HL-60/S4 (cell line): ENCODE results near the gene FAM170B.

ENCODE experiments used
- in situ Hi-C: fragments of 300-500 bp; cut with MboI; formaldehyde crosslinking; loops from 2 replicates; pipeline ENCODE4 v1.14.3; 2022; ENCODE audit warnings: low sequenced_read_pairs

Gene FAM170B

DNA sequence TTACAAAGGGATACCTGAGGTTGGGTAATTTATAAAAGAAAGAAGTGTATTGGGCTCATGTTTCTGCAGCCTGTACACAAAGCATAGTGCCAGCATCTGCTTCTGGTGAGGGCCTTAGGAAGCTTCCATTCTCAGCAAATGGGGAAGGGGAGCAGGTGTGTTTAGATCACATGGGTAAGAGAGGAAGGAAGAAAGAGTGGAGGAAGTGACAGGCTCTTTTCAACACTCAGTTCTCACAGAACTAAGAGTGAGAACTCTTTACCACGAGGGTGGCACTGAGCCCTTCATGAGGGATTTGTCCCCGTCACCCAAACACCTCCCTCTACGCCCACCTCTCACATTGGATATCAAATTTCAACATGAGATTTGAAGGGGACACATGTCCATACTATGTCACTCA, 506 bp upstream of the FAM170B start:
- in situ Hi-C loops: no loop called here

DNA sequence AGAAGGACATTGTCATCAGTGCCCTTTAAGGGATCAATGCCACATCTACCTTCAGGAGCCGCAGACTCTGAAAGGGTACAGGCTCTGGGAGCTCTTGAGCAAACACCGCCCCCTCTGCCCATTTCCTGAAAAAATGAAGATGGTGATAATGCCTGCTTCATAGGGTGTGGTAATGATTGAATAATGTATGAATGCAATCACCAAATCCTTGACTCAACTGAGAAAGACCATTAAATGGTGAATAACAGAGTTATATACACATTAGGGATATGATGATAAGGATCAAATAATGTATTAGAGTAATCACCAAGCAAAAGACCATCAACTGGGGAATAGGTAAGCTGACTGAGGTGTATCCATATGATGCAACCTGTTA, 1.5 kb downstream of the FAM170B start:
- in situ Hi-C loops: no loop called here

DNA sequence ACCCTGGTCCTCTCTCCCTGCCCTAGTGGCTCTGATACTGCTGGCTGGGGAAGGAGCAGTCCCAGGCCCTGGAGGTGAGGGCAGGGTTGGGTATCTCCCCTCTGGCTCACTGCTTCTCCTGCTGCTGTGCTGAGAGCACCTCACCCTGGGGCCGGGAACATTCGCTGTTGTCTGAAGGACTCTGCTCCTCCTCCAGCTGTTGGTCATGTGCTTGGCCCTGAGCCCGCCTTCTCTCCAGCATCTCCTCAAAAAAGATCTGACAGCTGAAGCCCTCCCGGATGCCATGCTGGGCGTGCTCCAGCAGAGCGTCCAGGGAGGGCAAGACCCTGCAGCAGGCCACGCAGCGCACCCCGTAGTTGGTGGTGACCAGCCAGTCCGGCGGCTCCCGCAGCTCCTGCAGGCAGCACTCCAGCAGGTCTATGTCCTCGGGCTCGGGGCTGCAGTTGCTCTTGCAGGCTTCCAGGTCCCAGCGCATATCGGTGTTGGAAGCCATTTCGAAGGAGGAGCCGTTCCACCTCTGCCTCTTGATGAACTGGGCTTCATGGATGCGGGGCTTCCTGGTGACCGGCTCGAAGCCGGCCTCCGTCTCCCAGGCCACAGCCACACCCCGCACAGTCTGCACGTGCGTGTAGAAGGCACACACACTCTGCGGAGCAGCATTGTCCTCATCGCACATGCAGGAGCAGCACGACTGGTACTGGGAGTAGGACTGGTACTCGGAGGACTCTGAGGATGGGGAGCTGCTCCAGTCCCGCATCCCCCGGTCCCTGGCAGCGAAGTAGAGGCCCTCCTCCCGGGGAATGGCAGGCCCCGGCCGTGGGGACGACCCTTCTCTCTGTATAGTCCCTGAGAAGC, 2.1 kb downstream of the FAM170B start:
- in situ Hi-C loops: no loop called here

DNA sequence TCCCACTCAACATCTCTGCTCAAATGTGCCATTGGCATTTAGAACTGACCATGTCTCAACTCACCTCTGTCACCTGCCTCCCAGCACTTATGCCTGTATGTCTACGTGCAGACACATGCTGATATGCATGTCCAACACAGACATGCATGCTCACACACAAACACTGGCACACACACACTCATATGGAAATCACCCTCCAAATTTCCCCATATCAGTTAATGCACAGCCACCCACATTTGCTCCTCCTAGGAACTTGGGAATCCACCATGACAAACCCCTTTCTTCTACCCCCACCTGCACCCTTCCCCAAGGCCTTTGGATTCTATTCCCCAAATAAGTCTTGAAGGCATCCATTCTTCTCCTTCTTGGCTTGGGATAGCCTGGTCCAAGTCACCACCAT, 4.4 kb downstream of the FAM170B start:
- in situ Hi-C loops: no loop called here

DNA sequence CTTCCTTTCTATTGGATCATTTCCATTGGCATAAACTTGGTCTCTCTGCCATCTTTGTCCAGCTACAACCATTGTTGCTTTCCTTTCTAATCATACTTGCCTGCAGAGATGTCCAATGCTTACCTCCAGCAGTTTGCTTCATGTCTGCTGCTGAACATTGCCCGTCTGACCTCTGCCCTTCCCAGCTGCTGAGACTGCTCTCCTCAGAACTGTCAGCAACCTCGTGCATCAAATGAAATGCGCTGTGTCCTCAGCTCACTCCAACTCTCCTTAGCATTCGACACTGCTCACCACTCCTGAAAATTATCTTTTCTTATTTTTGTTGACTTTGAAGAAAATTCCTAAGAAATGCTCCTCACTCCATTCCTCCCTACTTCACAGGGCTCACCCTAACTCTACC, 5.0 kb downstream of the FAM170B start:
- in situ Hi-C loops: no loop called here

DNA sequence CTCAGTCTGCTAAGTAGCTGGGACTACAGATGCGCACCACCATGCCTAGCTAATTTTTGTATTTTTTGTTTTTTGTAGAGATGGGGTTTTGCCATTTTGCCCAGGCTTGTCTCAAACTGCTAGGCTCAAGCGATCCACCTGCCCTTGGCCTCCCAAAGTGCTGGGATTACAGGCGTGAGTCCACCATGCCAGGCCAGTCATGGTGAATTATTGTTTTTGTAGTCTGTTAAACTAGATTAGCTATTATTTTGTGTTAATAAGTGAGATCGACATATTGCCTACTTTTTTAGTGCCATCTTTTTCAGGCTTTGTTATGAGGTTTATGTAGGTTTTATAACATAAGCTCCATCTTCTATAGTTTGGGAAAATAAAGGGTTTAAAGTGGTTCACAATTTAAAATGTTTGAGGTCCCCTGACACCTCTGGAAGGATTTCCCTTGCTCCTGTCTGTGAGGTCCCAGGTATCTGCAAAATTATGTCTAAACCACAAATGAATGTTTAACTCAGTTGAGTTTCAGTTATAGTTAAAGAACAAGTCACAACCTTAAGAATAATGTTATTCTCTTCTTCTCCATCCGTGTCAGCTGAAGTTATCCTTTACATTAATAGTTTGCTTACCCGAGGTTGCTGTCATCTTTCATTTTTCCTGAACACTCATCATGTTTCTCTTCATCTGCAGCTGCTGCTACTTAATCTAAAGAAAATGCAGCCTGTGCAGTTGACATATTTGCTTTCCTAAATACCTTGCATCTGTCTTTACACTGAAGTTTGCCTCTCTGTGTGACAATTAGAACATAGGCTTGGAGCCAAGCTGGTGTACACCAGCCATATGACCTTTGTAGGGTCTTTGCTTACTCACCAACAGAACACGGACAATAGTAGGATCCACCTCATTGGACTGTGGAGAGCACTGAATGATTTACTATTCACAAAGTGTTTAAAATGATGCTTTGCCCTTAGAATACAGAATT, 9.6 kb downstream of the FAM170B start:
- in situ Hi-C loops: no loop called here

DNA sequence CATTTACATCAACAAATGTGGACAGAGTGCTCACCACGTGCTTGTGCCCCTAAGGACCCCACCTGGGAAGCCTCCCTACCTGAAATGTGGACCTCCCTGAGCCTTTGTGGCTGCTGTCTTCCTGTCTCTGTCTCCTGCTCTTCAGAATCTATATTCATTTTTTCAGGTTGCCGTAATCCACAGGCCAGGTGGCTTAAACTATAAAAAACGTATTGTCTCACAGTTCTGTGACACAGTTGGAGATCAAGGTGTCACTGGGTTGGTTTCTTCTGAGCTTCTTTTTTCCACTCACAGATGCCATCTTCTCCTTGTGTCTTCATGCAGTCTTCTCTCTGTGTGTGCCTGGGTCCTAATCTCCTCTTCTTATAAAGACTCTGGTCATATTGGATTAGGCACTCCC, 12.9 kb downstream of the FAM170B start:
- in situ Hi-C loops: no loop called here

DNA sequence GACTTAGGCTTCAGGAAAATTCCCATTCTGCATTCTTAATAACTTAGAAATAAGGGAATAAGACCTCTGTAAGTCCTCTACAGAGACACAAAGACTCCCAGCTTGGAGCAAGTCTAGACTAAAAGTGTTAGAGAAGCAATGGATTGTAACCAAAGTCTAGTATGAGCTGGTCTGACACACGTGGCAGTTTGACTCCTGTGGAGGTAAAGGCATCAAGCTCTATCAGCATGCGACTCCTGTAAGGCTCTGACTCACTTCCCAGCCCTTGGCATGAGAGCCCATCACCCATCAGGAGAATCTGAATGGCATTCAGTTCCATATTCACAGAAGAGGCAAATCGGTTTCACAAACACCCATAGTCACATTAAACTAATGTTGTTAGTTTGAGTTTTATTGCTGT, 14.1 kb downstream of the FAM170B start:
- in situ Hi-C loops: no loop called here

DNA sequence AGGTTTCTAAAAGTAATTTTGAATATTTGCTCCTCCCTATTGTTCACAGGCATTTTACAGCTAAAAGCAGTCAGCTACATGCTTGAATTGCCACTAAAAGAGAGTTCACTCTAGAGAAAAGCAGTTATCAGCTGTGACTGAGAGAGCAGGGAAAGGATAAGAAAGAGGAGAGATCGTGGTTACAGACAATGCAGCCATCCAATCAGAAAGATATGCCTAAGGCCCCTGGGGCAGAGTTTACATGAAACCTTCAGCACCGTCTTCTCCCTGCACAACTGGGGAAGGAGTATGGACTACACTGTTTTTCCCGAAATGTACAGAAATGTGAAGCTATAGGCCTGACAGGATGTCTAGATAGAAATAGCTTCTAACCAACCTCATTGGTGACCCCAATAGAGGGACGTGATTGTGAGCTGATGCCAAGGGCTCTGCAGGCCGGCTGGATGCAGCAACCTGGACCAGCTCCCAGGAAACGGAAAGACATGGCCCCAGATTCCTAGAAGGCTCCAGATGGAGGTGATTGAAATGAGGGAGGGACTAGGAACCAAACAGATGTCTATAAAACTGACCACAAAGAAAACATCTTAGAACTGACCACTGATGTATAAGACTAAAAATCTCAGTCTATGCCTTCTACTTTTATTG, 15.3 kb downstream of the FAM170B start:
- in situ Hi-C loops: no loop called here

DNA sequence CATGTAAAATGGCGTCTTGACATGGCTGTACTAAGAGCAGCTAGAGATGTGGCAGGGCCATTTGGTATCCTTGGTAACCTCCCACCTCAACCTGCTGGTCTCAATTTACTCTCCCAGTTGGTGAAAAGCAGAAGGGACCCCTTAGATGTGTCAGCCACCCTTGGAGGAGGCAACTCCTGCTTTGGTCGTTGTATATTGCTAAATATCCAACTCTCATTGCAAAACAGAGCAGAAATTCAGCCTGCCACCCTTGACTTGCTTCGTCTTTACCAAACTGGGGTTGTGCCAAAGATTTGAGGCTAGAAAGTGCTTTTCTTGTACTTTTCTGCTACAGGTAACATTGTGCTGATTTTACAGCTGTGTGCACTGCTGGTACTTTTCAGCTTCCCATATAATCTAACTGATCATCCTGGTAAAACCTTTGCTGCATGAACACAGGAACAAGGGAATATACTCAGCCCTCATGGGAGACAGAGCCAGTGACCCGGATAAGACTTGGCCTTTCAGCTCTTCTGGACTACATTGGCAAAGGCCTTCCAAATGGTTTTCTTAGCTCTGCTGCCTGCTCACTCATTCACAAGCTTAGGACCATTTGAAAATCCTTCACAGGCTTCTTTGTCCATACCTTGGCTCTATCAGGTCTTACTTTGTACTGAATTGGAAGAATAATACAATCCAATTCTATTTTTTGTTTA, 16.3 kb downstream of the FAM170B start:
- in situ Hi-C loops: no loop called here

DNA sequence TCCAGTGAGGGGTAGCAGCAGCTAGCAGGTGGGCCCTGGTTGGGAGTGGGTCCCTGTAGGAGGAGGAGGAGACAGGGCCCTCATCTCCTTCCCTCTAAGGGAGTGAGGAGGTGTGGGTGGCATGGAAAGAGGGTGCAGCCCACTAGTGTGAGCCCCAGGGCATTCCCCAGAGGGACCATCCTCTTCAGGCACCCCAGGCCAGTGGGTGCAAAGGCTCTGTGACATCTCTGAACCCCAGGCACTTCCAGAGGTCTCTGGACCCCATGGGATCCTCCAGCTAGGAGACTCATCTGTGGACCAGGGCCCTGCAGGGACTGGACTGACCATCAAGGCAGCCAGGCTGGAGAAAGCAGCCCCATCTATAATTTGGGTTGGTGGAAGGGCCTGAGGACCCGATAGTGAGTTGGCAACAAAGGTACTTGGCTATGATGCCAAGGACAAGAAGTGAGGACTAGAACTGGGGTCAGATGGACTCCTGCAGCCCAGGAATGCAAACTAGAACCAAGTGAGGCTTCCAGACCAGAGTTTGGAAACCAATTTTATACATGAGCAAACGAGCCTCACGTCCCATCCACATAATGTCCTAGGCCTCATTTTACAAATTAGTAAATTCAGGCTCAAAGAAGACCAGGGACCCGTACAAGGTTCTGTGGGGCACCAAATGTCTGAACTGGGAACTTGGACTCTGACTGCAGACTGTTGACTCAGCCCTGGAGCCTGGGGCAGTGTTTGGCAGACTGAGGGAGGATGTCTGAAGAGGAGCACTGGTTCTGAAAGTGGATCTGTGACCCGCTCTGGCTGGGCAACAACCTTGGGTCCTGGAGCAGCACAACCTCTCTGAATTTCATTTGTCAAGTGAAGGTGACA, 17.1 kb downstream of the FAM170B start:
- in situ Hi-C loops: no loop called here

DNA sequence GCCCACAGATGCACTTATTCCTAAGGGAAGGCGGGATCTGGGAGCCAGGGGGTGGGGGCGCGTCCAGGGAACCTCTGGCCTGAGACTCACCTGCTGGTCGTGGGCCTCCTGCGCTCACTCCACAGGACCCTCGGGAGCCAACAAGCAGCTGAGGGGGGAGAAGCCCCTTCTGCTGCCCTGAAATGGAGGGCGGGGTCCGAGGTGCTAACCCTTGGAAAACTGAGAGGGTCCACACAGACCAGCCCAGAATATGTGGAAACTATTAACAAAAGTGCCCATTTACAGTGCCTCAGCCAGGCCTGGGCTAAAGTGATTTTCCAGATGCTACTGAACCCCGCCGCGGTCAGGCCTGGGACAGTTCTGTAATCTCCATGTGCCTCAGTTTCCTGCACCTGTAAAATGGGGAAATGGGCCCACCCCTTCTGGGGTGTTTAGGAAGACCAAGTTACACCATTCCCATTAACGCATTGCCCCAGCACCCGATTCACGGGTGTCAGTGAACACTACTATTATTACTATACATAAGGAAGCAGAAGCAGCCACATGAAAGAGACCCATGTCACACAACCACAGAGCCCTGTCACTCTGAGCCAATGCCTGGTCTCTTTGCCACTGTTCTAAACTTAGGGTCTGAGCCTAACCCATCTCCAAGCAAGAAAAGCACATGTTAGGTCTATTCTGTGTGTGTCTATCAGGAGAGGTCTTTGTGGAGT, 17.9 kb downstream of the FAM170B start:
- in situ Hi-C loops: no loop called here

DNA sequence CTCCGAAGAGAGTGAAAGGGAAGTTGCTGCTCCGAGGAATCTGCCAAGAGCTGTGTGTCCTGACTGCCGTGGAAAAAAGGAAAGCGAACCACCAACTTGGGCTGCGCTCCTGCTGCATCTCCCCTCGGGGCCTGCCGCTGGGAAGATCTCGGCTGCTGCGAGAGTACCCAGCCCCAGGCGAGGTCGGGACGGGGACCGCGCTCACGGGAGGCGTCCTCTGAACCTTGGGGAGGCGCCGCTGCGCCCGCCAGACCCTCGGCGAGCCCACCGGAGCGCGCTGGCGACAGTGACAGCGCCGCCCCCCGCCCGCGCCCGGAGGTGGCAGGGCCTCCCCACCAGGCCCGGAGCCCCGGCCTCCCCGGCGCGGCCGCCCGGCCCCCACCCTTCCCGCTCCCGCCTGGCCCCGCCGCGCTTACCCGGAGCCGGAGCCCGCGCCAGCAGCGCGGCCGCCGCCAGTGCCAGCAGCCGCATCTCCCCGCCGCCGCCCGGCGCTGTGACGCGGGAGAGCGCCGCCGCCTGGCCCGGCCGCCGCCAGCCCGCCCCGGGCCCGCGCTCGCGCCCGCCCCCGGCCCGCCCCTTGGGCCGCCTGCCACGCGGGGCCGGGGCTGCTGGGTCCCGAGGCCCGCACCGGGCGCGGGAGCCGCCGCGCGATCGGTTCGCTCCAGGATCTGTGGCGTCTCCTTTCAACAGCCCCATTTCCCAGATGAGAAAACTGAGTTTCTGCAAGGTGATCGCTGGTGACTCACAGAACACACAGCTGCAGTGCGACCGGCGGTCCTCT, 18.6 kb downstream of the FAM170B start, which contains the start of gene VSTM4:
Gene VSTM4, minus strand, starts transcription at position 508 of the 781 bp plus-strand sequence. Its CDS starts 37 bp downstream, at position 471.
- in situ Hi-C loops: no loop called here

DNA sequence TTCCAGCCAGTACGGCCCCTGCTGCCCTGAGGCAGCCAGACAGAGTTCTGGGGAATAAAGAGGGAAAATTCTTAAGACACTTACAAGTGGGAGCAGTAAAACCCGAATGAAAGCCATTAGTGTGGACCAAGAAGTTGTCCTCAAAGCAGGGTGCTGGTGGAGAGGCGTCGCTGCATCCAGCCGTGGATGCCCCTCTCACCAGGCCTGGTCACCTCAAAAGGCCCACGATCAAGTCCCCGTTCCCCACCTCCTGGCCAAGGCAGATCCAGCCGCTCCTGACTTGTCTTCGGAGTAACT, 19.2 kb downstream of the FAM170B start:
- in situ Hi-C loops: no loop called here

DNA sequence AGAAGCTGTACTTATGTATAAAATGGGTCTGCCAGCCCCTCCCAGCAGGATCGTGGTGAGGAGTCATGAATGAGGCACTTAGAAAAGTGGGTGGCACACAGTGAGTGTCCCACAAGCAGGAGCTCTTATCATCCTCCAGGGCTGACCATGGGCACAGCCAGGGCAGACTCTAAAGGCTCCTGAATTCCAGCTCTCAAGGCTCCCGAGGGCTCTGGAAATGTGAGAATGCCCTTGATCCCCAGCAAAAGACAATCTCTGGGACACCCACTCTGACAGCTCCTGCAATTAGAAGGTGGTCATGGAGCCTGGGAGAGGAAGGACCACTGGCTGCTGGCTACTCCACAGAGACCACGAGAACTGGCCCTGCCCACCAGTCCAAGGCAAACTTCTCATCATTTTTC, 20.1 kb downstream of the FAM170B start:
- in situ Hi-C loops: no loop called here

DNA sequence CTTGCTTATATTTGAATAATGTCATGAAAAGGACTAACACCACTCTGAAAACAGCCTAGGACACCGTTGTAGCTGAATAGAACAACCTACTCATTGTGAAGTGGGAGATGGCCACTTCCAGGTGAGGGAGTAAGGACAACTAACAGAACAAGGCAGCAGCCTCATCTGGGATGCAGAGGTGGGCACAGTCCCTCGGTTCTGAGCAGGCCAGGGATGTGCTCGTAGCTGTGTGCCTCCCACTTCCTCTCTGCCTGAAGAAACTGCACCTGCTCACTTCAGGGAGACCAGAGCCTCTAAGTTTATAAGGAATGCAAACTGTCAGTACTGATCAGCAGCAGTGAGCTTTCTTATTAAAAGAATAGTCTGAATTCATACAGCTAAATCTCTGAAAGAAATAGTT, 21.0 kb downstream of the FAM170B start:
- in situ Hi-C loops: no loop called here

DNA sequence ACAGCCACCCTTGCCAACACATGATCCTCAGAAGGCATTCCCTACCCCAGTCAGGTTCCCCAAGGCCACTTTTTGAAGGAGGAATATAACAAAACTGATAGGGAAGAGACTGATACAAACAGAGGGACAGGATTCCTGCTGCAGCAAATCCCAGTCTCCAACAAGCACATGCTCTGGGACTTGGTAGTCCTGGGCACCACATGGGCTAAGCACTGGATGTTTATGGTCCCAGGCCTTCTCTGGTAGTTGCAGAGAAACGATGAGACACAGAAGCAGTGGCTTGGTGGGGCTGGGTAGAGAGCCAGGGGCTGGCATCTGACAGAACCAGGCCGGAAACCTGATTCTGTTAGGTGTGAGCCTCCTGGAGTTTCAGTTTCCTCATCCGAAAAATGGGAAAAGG, 21.7 kb downstream of the FAM170B start:
- in situ Hi-C loops: no loop called here

DNA sequence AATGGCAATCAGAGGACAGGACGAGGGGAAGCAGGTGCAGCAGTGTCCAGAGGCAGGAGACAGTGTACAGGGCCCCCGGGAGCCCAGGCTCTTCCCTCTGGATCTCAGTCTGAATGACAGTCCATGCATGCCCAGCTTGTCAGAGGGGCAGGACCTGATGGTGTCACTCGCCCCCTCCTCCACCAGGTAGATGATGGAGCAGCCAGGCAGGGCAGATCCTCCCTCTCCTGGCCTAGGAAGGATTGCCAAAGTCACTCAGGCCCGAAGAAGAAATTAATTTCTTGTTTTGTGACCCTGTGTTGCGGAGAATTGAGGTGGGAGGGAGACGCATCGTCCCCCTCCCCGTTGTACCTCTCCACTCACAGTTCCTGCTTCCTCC, 22.5 kb downstream of the FAM170B start:
- in situ Hi-C loops: no loop called here
